ENCODE data around the gene PHF13. TPM values are rescaled to one million over a fixed set of nuclear protein-coding genes. Genes with fewer than 3 reads are reported as not detected.
"Not testable (repeated sequence)": the region's sequence is repeated elsewhere in the genome, so short reads cannot be mapped to it uniquely, and the experiment has no call there.

PHF13 gene
- total and polyA plus RNA-seq, 5 experiments from 2014 or later: 1.4 to 8.5 (median 4.3) TPM

DNA sequence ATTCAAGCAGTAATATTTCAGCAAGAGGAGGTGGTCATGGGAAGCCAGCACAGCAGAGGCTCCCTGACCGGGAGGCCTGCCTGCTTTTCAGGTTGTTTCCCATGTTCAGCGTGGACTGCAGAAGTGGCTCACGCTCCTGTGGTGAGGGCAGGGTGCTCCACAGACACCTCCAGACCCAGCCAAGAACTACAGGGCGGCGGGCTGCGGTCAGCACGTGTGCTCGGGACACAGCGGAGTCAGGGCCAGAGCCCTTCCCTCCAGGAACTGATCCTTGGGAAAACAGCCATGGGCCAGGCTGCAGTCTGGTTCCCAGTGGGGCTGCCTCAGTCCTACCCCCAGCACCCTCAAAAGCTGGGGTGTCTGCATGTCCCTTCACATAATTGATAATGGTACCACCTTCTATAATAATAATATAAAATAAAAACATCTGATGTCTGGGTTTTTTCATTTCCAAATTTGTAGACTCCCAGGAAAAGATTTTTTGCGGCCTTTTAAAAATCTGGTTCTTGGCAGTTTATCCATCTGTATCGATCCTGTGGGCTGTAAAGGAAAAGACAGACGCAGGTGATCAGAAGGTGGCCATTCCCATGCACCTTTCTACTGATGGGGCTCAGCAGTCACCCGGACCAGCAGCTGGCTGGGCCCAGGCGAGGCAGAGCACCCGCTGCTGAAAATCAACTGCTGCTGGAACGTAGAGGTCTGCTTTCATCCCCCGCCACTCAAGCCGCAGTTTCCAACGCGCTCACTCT, 21.8 kb downstream of the PHF13 start:
- no peak for DNase-seq
- peaks cover 0 to 78% (median 8%) of the 10 kb centered on the region in 3 donors for H3K36me3 Mint-ChIP-seq
- H3K27ac Mint-ChIP-seq: peak overlapping the region in 1 of 10 donors; percentile 16
- H3K27me3 Mint-ChIP-seq: no peaks in the 10 kb centered on the region
- no peaks in the 10 kb centered on the region for H3K9me3 Mint-ChIP-seq
- H3K4me3 Mint-ChIP-seq: no peak overlapping the region
- no peaks in the 10 kb centered on the region for H3K4me1 Mint-ChIP-seq
- no peak for ATAC-seq
- POLR2A ChIA-PET: interaction anchor here (1.0 to 2.2 kb wide), 3 partner anchors 31 to 38 kb away, joined by 3 to 5 read pairs (median 4); no protein-coding TSS in a partner anchor

- no peak for ATAC-seq
- peak in 1 of 10 donors; percentile 51 for DNase-seq
- Mint-ChIP-seq H3K36me3 (peaks cover 0 to 81% (median 8%) of the 10 kb centered on the region in 3 donors), H3K4me1 (no peaks in the 10 kb centered on the region), H3K27ac (peak overlapping the region in 4 of 10 donors; percentile 9 to 59 (median 18)), H3K9me3 (no peaks in the 10 kb centered on the region), H3K27me3 (no peaks in the 10 kb centered on the region), H3K4me3 (no peak overlapping the region)
- POLR2A ChIA-PET: interaction anchor here (2.2 kb wide), 1 partner anchor 32 kb away, joined by 5 read pairs; no protein-coding TSS in a partner anchor
Observed at GRCh38 chr1:6635910-6636760, 22.6 kb downstream of the PHF13 start.

GRCh38 chr1:6636778-6637177, 23.2 kb downstream of the PHF13 start:
- POLR2A ChIA-PET: not testable (repeated sequence)
- H3K36me3 Mint-ChIP-seq: peaks cover 0 to 83% (median 10%) of the 10 kb centered on the region in 3 donors

DNA sequence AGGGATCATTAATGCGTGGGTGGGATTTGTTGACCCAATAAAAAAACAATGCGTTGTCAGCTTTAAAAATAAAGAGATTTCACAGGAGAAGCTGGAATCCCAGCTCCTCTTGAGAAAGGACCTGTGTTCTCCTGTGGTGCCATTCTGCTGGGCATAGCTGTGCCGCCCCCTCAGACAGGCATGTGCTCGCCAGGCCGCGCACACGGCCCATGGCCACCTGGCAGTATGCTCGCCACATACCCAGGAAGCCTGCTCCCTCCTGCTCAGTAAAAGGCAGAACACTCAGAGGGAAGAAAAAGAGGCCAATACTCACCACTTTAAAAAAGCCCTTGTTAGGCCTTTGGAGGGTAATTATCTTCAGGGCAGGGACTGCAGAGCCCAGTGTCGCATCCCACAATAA, 24.2 kb downstream of the PHF13 start:
- ATAC-seq (no peak), DNase-seq (peak in 1 of 10 donors; percentile 2)
- Mint-ChIP-seq H3K4me1 (no peaks in the 10 kb centered on the region), H3K27ac (no peak overlapping the region), H3K27me3 (no peaks in the 10 kb centered on the region), H3K9me3 (no peaks in the 10 kb centered on the region), H3K4me3 (no peak overlapping the region), H3K36me3 (peaks cover 0 to 81% (median 10%) of the 10 kb centered on the region in 3 donors)
- POLR2A ChIA-PET: no interaction called here

More at GRCh38 chr1:6636778-6637177, 23.2 kb downstream of the PHF13 start:
- H3K4me3 Mint-ChIP-seq, H3K27me3 Mint-ChIP-seq, DNase-seq, H3K4me1 Mint-ChIP-seq, H3K9me3 Mint-ChIP-seq, ATAC-seq: not testable (repeated sequence)
- H3K27ac Mint-ChIP-seq: peak overlapping the region in 3 of 10 donors; percentile 8 to 51 (median 16)

- POLR2A ChIA-PET: no interaction called here
- Mint-ChIP-seq H3K36me3 (peaks cover 0 to 80% (median 10%) of the 10 kb centered on the region in 3 donors), H3K9me3 (no peaks in the 10 kb centered on the region), H3K4me3 (no peak overlapping the region), H3K27ac (peak overlapping the region in 2 of 10 donors; percentile 20 to 35), H3K27me3 (no peaks in the 10 kb centered on the region), H3K4me1 (peaks cover 0 to 1% (median 0%) of the 10 kb centered on the region in 4 donors)
- peak in 1 of 10 donors; percentile 40 for DNase-seq
- ATAC-seq: no peak
Observed at GRCh38 chr1:6638226-6638625, 24.7 kb downstream of the PHF13 start.

GRCh38 chr1:6640867-6641266, 27.3 kb downstream of the PHF13 start:
- DNase-seq: peak in 1 of 10 donors; percentile 21
- H3K27me3 Mint-ChIP-seq, ATAC-seq, H3K4me3 Mint-ChIP-seq, H3K9me3 Mint-ChIP-seq, H3K4me1 Mint-ChIP-seq, H3K27ac Mint-ChIP-seq: not testable (repeated sequence)
- POLR2A ChIA-PET: interaction anchor here (1.1 kb wide), 1 partner anchor 16 kb away, joined by 3 read pairs; the partner anchor contains the start of gene THAP3
- peaks cover 0 to 73% (median 4%) of the 10 kb centered on the region in 3 donors for H3K36me3 Mint-ChIP-seq

- H3K27me3 Mint-ChIP-seq: no peaks in the 10 kb centered on the region
- DNase-seq (no peak), ATAC-seq (no peak)
- H3K4me3 Mint-ChIP-seq: no peak overlapping the region
- peaks cover 0 to 40% (median 4%) of the 10 kb centered on the region in 3 donors for H3K36me3 Mint-ChIP-seq
- H3K9me3 Mint-ChIP-seq: no peaks in the 10 kb centered on the region
- POLR2A ChIA-PET: interaction anchor here (1.2 to 1.6 kb wide), 2 partner anchors 90 to 154 kb away, joined by 3 to 4 read pairs; no protein-coding TSS in a partner anchor
- H3K4me1 Mint-ChIP-seq: peaks cover 0 to 3% (median under 1%) of the 10 kb centered on the region in 4 donors
- H3K27ac Mint-ChIP-seq: no peak overlapping the region
Observed at GRCh38 chr1:6645018-6645417, 31.5 kb downstream of the PHF13 start.

- no peaks in the 10 kb centered on the region for H3K27me3 Mint-ChIP-seq
- DNase-seq (peak in 7 of 10 donors; percentile 9 to 62 (median 30)), ATAC-seq (peak; percentile 42 to 62)
- H3K4me1 Mint-ChIP-seq: peaks cover 0 to 3% (median under 1%) of the 10 kb centered on the region in 4 donors
- H3K36me3 Mint-ChIP-seq: peaks cover 0 to 33% (median 5%) of the 10 kb centered on the region in 3 donors
- POLR2A ChIA-PET: interaction anchor here (0.6 to 1.7 kb wide), 3 partner anchors 92 to 181 kb away, joined by 3 to 5 read pairs (median 3); partner anchors contain the start of genes NOL9, TAS1R1 and TNFRSF25
- no peak overlapping the region for H3K4me3 Mint-ChIP-seq
- no peaks in the 10 kb centered on the region for H3K9me3 Mint-ChIP-seq
- no peak overlapping the region for H3K27ac Mint-ChIP-seq
Observed at GRCh38 chr1:6646499-6647148, 33.1 kb downstream of the PHF13 start.

DNA sequence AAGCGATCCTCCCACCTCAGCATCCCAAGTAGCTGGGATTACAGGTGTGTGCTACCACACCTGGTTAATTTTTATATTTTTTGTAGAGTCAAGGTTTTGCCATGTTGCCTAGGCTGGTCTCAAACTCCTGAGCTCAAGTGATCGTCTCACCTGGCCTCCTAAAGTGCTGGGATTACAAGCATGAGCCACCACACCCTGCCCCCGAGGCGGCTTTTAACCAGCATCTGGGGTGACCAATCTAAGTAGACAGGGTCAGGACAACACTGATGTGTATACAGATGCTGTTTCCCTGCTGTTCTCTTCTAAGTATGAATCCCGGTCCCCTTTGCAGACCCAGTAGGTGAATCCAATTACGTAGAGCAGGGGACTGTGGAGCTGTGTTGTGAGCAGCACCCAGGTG, 35.0 kb downstream of the PHF13 start:
- POLR2A ChIA-PET: no interaction called here
- Mint-ChIP-seq H3K36me3 (peaks cover 0 to 37% (median 8%) of the 10 kb centered on the region in 3 donors), H3K27ac (no peak overlapping the region), H3K4me3 (no peak overlapping the region), H3K27me3 (no peaks in the 10 kb centered on the region), H3K9me3 (no peaks in the 10 kb centered on the region), H3K4me1 (peaks cover 0 to 3% (median 0%) of the 10 kb centered on the region in 4 donors)
- ATAC-seq (no peak), DNase-seq (no peak)

DNA sequence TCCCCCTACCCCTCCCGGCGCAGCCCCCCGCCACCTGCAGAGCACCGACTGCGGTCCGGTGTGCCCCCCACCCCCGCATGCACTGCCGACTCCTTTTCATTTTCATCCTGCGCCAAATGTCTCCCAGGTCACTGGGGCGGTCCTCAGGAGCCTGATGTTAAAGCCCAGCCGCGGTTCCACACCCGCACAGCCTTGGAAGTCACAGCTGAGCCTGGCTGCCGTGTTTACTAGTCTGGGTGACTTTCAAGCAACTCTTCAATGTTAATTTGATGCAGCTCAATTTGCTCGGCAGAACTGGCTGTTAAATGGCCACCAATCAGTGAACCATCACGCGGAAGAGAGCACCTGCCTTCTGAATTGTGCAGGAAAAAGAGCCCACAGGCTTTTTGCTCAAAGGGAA, 38.4 kb downstream of the PHF13 start:
- no peaks in the 10 kb centered on the region for H3K9me3 Mint-ChIP-seq
- no peak for ATAC-seq
- POLR2A ChIA-PET: no interaction called here
- no peak for DNase-seq
- no peaks in the 10 kb centered on the region for H3K27me3 Mint-ChIP-seq
- no peak overlapping the region for H3K27ac Mint-ChIP-seq
- no peak overlapping the region for H3K4me3 Mint-ChIP-seq
- H3K36me3 Mint-ChIP-seq: peaks cover 0 to 34% (median 6%) of the 10 kb centered on the region in 3 donors
- peaks cover 0 to 4% (median 2%) of the 10 kb centered on the region in 4 donors for H3K4me1 Mint-ChIP-seq

- ATAC-seq (no peak), DNase-seq (no peak)
- Mint-ChIP-seq H3K27ac (no peak overlapping the region), H3K4me3 (no peak overlapping the region), H3K36me3 (peaks cover 0 to 36% (median 6%) of the 10 kb centered on the region in 3 donors), H3K4me1 (peaks cover 0 to 10% (median 5%) of the 10 kb centered on the region in 4 donors), H3K27me3 (no peaks in the 10 kb centered on the region), H3K9me3 (no peaks in the 10 kb centered on the region)
- POLR2A ChIA-PET: interaction anchor here (0.5 kb wide), 1 partner anchor 136 kb away, joined by 3 read pairs; no protein-coding TSS in a partner anchor
Observed at GRCh38 chr1:6652986-6653385, 39.5 kb downstream of the PHF13 start.
